K562 (cell line): Measurements from ENCODE around the gene FAM83F. TPM values are rescaled to one million over a fixed set of nuclear protein-coding genes. Genes with fewer than 3 reads are reported as not detected.

ENCODE experiments used
- CREM ChIP-seq: IDR thresholded peaks from 2 replicates; pipeline ENCODE4 v1.6.1; 2014; ENCODE audit warnings: antibody characterized with exemption, low read depth
- CXXC5 ChIP-seq: fragments of 250-450 bp; sonication (Bioruptor Pico); IDR thresholded peaks from 2 replicates; pipeline ENCODE4 v1.8.0; 2022; ENCODE audit warnings: inconsistent platforms, mild to moderate bottlenecking, moderate library complexity
- DNMT1 ChIP-seq: fragments of 450-650 bp; IDR thresholded peaks from 2 replicates; pipeline ENCODE4 v1.6.1; 2016; ENCODE audit warnings: antibody characterized with exemption, mild to moderate bottlenecking
- ELF4 ChIP-seq: fragments of 450-650 bp; formaldehyde crosslinking; IDR thresholded peaks from 2 replicates; pipeline ENCODE4 v1.4.0; 2022; ENCODE audit warnings: missing genetic modification characterization
- FOXJ2 ChIP-seq: fragments of 200-800 bp; sonication (Bioruptor generic); IDR thresholded peaks from 2 replicates; pipeline ENCODE4 v1.6.1; 2016; ENCODE audit warnings: missing genetic modification characterization, missing compliant biosample characterization
- HMG20B ChIP-seq: fragments of 250-450 bp; sonication (Bioruptor Pico); IDR thresholded peaks from 2 replicates; pipeline ENCODE4 v1.5.0; 2021; ENCODE audit warnings: mild to moderate bottlenecking
- HNRNPH1 ChIP-seq: fragments of 200-400 bp; formaldehyde crosslinking; optimal IDR thresholded peaks from 2 replicates; pipeline ENCODE3; 2017; ENCODE audit warnings: low read depth, mild to moderate bottlenecking, low read length, moderate library complexity
- MCM7 ChIP-seq, 2 experiments: fragments of 450-650 bp; IDR thresholded peaks; 2 replicates each; pipeline ENCODE4 v1.6.1; 2016 to 2018
- NCOA2 ChIP-seq, 2 experiments: fragments of 450-650 bp; IDR thresholded peaks; 2 replicates each; pipeline ENCODE4 v1.6.1; 2018; ENCODE audit warnings: mild to moderate bottlenecking in 2 of 2, moderate library complexity in 1 of 2; ENCODE audit not compliant: partially characterized antibody in 2 of 2
- PHF21A ChIP-seq: fragments of 450-650 bp; IDR thresholded peaks from 2 replicates; pipeline ENCODE4 v1.6.1; 2017; ENCODE audit warnings: low read depth, borderline replicate concordance
- PHTF2 ChIP-seq: fragments of 250-450 bp; sonication (Bioruptor Pico); IDR thresholded peaks from 2 replicates; pipeline ENCODE4 v1.5.0; 2021; ENCODE audit warnings: mild to moderate bottlenecking
- ZNF146 ChIP-seq: IDR thresholded peaks from one replicate; pipeline ENCODE4 v1.6.1; 2018; ENCODE audit warnings: missing compliant biosample characterization; ENCODE audit not compliant: unreplicated experiment
- ZNF586 ChIP-seq: fragments of 450-650 bp; formaldehyde crosslinking; conservative IDR thresholded peaks from 2 replicates; pipeline ENCODE4 v1.4.0; 2020; ENCODE audit warnings: mild to moderate bottlenecking, moderate library complexity
- polyA plus RNA-seq, 8 experiments: library from polyadenylated mRNA; depleted of rRNA in 4 of 8; stranded (reverse) in 5 of 8; unstranded in 3 of 8; fragments of >200 nt; fragmentation: Nextera tagmentation in 2 of 8; fragmentation: Illumina TruSeq in 1 of 8; extraction: Ambion mirVana in 2 of 8; extraction: Trizol in 1 of 8; gene quantifications; 2 replicates each; pipeline versions ENCODE4 v1.2.1 to v1.2.3, GENCODE V29; 2011 to 2014; ENCODE audit warnings: inconsistent platforms in 1 of 8, missing spikeins in 1 of 8
- total RNA-seq, 7 experiments: library from RNA; depleted of rRNA in 6 of 7; stranded (reverse); fragments of >200 nt in 6 of 7; fragmentation: Illumina TruSeq in 2 of 7; extraction: Trizol in 2 of 7; gene quantifications; 2 replicates each; pipeline versions ENCODE4 v1.2.1 to v1.2.3, GENCODE V29; 2011 to 2021; ENCODE audit warnings: low replicate concordance in 1 of 7
- TF ChIP-seq, protein P1 (sequence below), 2 experiments: fragments of 450-650 bp; IDR thresholded peaks; 2 replicates each; pipeline ENCODE4 v1.6.1; 2016; ENCODE audit warnings: mild to moderate bottlenecking in 2 of 2, borderline replicate concordance in 1 of 2, low read depth in 1 of 2, moderate library complexity in 1 of 2
- TF ChIP-seq, protein P2 (sequence below): fragments of 450-650 bp; formaldehyde crosslinking; conservative IDR thresholded peaks from 2 replicates; pipeline ENCODE4 v1.4.0; 2022; ENCODE audit warnings: mild to moderate bottlenecking, missing genetic modification characterization
- TF ChIP-seq, protein P3 (sequence below): fragments of 450-650 bp; IDR thresholded peaks from 2 replicates; pipeline ENCODE4 v1.6.1; 2016; ENCODE audit warnings: low read depth, mild to moderate bottlenecking, moderate library complexity
- TF ChIP-seq, protein P4 (sequence below): fragments of 450-650 bp; conservative IDR thresholded peaks from 2 replicates; pipeline ENCODE4 v1.6.1; 2016; ENCODE audit warnings: missing genetic modification characterization, low read depth, mild to moderate bottlenecking, missing compliant biosample characterization, moderate library complexity

The FAM83F gene
- total and polyA plus RNA-seq, 9 of the 15 experiments (the other 6 are each of a cell fraction or from before 2014, with no cell fraction given): under 0.01 to 0.13 (median 0.04) TPM; not detected in 1

DNA sequence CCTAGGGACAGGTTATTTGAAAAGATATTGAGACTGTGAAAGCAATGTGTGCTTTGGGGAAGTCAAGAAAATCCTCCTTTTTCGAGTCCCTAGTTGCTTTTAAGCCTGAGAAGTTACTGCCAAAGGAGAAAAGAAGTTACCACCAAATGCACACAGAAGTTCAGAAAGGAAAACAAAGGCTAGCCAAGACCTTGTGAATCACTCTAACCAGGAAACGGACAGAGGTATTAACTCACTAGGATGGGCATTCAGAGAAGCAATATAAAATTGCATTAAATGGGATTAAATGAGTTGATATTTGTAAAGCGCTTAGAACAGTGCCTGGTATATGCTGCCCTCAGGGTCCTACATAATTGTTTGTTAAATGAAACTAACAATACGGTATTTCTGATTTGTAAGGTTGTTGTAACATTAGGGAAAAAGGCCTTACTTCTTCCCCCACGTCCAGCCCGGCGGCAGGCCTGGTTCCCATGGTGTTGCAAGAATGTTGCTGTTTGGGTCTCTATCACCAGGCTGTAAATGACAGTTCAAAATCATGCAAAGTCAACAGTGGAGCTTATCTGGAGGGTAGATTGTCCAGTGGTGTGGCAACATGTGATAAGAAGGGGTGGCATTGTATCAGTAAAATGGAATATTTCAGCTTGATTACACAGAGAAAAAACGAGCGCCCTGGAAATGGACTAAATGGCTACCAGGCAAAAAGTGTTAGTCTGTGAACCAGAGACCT is 27.5 kb upstream of the FAM83F start (continued):
- TF ChIP-seq, protein P1, sequence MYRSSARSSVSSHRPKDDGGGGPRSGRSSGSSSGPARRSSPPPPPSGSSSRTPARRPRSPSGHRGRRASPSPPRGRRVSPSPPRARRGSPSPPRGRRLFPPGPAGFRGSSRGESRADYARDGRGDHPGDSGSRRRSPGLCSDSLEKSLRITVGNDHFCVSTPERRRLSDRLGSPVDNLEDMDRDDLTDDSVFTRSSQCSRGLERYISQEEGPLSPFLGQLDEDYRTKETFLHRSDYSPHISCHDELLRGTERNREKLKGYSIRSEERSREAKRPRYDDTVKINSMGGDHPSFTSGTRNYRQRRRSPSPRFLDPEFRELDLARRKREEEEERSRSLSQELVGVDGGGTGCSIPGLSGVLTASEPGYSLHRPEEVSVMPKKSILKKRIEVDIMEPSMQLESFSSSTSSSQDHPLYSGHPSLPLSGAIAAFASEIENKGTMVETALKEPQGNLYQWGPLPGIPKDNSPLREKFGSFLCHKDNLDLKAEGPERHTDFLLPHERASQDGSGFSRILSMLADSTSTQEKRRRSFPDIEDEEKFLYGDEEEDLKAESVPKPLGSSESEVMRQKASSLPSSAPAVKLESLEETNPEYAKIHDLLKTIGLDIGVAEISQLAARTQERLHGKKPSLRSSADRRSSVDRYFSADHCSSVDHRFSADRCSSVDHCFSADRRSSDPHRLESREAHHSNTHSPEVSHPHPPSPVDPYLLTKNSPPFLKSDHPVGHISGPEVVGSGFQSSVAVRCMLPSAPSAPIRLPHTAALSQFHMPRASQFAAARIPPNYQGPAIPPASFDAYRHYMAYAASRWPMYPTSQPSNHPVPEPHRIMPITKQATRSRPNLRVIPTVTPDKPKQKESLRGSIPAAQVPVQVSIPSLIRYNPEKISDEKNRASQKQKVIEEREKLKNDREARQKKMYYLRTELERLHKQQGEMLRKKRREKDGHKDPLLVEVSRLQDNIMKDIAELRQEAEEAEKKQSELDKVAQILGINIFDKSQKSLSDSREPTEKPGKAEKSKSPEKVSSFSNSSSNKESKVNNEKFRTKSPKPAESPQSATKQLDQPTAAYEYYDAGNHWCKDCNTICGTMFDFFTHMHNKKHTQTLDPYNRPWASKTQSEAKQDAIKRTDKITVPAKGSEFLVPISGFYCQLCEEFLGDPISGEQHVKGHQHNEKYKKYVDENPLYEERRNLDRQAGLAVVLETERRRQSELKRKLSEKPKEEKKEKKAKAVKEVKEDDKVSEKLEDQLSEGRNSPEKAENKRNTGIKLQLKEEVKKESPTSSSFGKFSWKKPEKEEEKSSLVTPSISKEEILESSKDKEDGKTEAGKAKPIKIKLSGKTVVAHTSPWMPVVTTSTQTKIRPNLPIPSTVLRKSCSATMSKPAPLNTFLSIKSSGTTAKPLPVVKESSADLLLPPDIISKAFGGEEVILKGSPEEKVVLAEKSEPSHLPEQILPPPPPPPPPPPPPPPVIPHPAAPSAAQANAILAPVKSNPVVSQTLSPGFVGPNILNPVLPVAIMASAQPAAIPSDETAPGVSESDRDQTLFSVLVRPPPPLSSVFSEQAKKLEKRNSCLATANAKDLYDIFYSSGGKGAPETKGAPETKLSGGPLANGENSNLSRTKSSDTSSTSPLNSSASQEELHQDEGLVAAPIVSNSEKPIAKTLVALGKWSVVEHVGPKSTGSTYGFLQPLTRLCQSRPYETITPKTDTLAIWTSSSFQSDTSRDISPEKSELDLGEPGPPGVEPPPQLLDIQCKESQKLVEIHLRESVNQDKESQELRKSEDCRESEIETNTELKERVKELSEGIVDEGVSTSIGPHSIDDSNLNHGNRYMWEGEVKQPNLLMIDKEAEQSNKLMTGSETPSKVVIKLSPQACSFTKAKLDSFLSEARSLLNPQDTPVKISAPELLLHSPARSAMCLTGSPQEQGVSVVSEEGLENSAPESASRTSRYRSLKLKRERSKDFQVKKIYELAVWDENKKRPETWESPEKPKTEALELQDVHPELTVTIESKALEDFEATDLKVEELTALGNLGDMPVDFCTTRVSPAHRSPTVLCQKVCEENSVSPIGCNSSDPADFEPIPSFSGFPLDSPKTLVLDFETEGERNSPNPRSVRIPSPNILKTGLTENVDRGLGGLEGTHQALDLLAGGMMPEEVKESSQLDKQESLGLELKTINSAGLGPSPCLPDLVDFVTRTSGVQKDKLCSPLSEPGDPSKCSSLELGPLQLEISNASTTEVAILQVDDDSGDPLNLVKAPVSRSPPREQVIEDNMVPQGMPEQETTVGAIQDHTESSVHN (IDR thresholded peaks at IDR 0.05; ENCODE audit: borderline replicate concordance in 1 of 2, low read depth in 1 of 2): no peak
- TF ChIP-seq, protein P2, sequence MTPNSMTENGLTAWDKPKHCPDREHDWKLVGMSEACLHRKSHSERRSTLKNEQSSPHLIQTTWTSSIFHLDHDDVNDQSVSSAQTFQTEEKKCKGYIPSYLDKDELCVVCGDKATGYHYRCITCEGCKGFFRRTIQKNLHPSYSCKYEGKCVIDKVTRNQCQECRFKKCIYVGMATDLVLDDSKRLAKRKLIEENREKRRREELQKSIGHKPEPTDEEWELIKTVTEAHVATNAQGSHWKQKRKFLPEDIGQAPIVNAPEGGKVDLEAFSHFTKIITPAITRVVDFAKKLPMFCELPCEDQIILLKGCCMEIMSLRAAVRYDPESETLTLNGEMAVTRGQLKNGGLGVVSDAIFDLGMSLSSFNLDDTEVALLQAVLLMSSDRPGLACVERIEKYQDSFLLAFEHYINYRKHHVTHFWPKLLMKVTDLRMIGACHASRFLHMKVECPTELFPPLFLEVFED: no peak
- TF ChIP-seq, protein P3, sequence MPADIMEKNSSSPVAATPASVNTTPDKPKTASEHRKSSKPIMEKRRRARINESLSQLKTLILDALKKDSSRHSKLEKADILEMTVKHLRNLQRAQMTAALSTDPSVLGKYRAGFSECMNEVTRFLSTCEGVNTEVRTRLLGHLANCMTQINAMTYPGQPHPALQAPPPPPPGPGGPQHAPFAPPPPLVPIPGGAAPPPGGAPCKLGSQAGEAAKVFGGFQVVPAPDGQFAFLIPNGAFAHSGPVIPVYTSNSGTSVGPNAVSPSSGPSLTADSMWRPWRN: no peak
- TF ChIP-seq ZNF146 (CRISPR knock-in tag) (no peak), DNMT1 (no peak), PHTF2 (CRISPR knock-in tag) (no peak), FOXJ2 (tag) (peak; percentile 89), CXXC5 (0 out of 2 replicates have a peak, but pooled peaks have one; percentile 22), CREM (no peak), ZNF586 (CRISPR knock-in tag) (no peak), HNRNPH1 (no peak), HMG20B (no peak), NCOA2 (IDR thresholded peaks at IDR 0.05; ENCODE audit: partially characterized antibody in 2 of 2) (no peak), PHF21A (no peak), MCM7 (IDR thresholded peaks at IDR 0.05) (no peak), ELF4 (CRISPR knock-in tag) (0 out of 2 replicates have a peak, but pooled peaks have one; percentile 49)
- TF ChIP-seq, protein P4, sequence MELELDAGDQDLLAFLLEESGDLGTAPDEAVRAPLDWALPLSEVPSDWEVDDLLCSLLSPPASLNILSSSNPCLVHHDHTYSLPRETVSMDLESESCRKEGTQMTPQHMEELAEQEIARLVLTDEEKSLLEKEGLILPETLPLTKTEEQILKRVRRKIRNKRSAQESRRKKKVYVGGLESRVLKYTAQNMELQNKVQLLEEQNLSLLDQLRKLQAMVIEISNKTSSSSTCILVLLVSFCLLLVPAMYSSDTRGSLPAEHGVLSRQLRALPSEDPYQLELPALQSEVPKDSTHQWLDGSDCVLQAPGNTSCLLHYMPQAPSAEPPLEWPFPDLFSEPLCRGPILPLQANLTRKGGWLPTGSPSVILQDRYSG (tag): 0 out of 2 replicates have a peak, but pooled peaks have one; percentile 32
